K562 (cell line): ENCODE measurements around the gene EPX. TPM values are rescaled to one million over a fixed set of nuclear protein-coding genes. Genes with fewer than 3 reads are reported as not detected.

Source experiments
- BMI1 ChIP-seq: fragments of 150-350 bp; IDR thresholded peaks from 2 replicates; pipeline ENCODE4 v1.6.1; 2014; ENCODE audit warnings: low read length
- CBX3 ChIP-seq, 2 experiments: IDR thresholded peaks; 1 replicate in 1 of 2; 2 replicates in 1 of 2; pipeline ENCODE4 v1.6.1; 2012; ENCODE audit warnings: inconsistent platforms in 2 of 2, low read length in 2 of 2, borderline replicate concordance in 1 of 2, control low read depth in 1 of 2
- DPF2 ChIP-seq: fragments of 450-650 bp; IDR thresholded peaks from 2 replicates; pipeline ENCODE4 v1.6.1; 2016
- ELF2 ChIP-seq: fragments of 250-450 bp; sonication (Bioruptor Pico); IDR thresholded peaks from 2 replicates; pipeline ENCODE4 v1.5.0; 2021; ENCODE audit warnings: mild to moderate bottlenecking
- GTF2A2 ChIP-seq: IDR thresholded peaks from 2 replicates; pipeline ENCODE4 v1.6.1; 2016; ENCODE audit warnings: mild to moderate bottlenecking, missing genetic modification characterization, missing compliant biosample characterization
- HMGXB4 ChIP-seq: sonication (generic); formaldehyde crosslinking; IDR thresholded peaks from 2 replicates; pipeline ENCODE4 v1.8.1; 2023; ENCODE audit warnings: mild to moderate bottlenecking, missing genetic modification reagents
- KDM1A ChIP-seq, 2 experiments: fragments of 450-650 bp; IDR thresholded peaks; 2 replicates each; pipeline ENCODE4 v1.6.1; 2016; ENCODE audit warnings: mild to moderate bottlenecking in 2 of 2
- MAX ChIP-seq: sonication (generic); formaldehyde crosslinking; IDR thresholded peaks from 2 replicates; pipeline ENCODE4 v1.9.0; 2022; ENCODE audit warnings: mild to moderate bottlenecking, missing genetic modification reagents
- MEIS2 ChIP-seq: fragments of 450-650 bp; IDR thresholded peaks from 2 replicates; pipeline ENCODE4 v1.6.1; 2014; ENCODE audit warnings: mild to moderate bottlenecking; ENCODE audit not compliant: partially characterized antibody
- PTBP1 ChIP-seq: fragments of 200-400 bp; formaldehyde crosslinking; IDR thresholded peaks from 2 replicates; pipeline ENCODE4 v1.6.1; 2017; ENCODE audit warnings: low read depth, low read length
- SAP30 ChIP-seq: fragments of 200-600 bp; sonication (generic); IDR thresholded peaks from 2 replicates; pipeline ENCODE4 v1.6.1; 2012; ENCODE audit warnings: borderline replicate concordance, low read depth, mild to moderate bottlenecking, moderate library complexity, low read length, control low read depth, inconsistent platforms; ENCODE audit not compliant: insufficient read depth, poor library complexity, severe bottlenecking
- SMC3 ChIP-seq: conservative IDR thresholded peaks from 2 replicates; pipeline ENCODE4 v1.6.1; 2011; ENCODE audit warnings: low read depth, low read length, improper control_type of control experiment; ENCODE audit not compliant: insufficient read depth
- TCFL5 ChIP-seq: fragments of 250-450 bp; sonication (Bioruptor Pico); conservative IDR thresholded peaks from 2 replicates; pipeline ENCODE4 v1.6.1; 2021; ENCODE audit warnings: mild to moderate bottlenecking, moderate library complexity, matching md5 sums
- THAP7 ChIP-seq: fragments of 250-450 bp; sonication (Bioruptor Pico); IDR thresholded peaks from 2 replicates; pipeline ENCODE4 v1.5.0; 2021
- USF2 ChIP-seq: sonication (generic); formaldehyde crosslinking; IDR thresholded peaks from 2 replicates; pipeline ENCODE4 v1.5.0; 2020; ENCODE audit warnings: missing genetic modification reagents
- XRCC5 ChIP-seq: fragments of 200-400 bp; formaldehyde crosslinking; IDR thresholded peaks from 2 replicates; pipeline ENCODE4 v1.6.1; 2017; ENCODE audit warnings: low read depth, mild to moderate bottlenecking, low read length
- ZNF184 ChIP-seq: sonication (generic); formaldehyde crosslinking; IDR thresholded peaks from 2 replicates; pipeline ENCODE4 v1.5.0; 2020; ENCODE audit warnings: missing genetic modification reagents
- ZNF277 ChIP-seq: fragments of 250-450 bp; sonication (Bioruptor Pico); IDR thresholded peaks from 2 replicates; pipeline ENCODE4 v1.8.0; 2022; ENCODE audit warnings: inconsistent platforms, mild to moderate bottlenecking, moderate library complexity, borderline replicate concordance
- ZNF347 ChIP-seq: fragments of 450-650 bp; formaldehyde crosslinking; IDR thresholded peaks from 2 replicates; pipeline ENCODE4 v1.4.0; 2020; ENCODE audit warnings: low read depth, mild to moderate bottlenecking, moderate library complexity
- ZNF561 ChIP-seq: fragments of 450-650 bp; formaldehyde crosslinking; conservative IDR thresholded peaks from 2 replicates; pipeline ENCODE4 v1.4.0; 2020; ENCODE audit warnings: mild to moderate bottlenecking, moderate library complexity
- ZNF584 ChIP-seq: fragments of 200-800 bp; sonication (Bioruptor generic); IDR thresholded peaks from 2 replicates; pipeline ENCODE4 v1.6.1; 2016; ENCODE audit warnings: low read depth, mild to moderate bottlenecking, missing genetic modification characterization, missing compliant biosample characterization
- ZSCAN29 ChIP-seq: fragments of 450-650 bp; IDR thresholded peaks from 2 replicates; pipeline ENCODE4 v1.6.1; 2017
- ZSCAN32 ChIP-seq: fragments of 450-650 bp; formaldehyde crosslinking; IDR thresholded peaks from 2 replicates; pipeline ENCODE4 v1.4.0; 2020; ENCODE audit warnings: mild to moderate bottlenecking, moderate library complexity
- ZZZ3 ChIP-seq: fragments of 450-650 bp; IDR thresholded peaks from 2 replicates; pipeline ENCODE4 v1.6.1; 2016; ENCODE audit warnings: antibody characterized with exemption, mild to moderate bottlenecking, moderate library complexity
- polyA plus RNA-seq, 8 experiments: library from polyadenylated mRNA; depleted of rRNA in 4 of 8; stranded (reverse) in 5 of 8; unstranded in 3 of 8; fragments of >200 nt; fragmentation: Nextera tagmentation in 2 of 8; fragmentation: Illumina TruSeq in 1 of 8; extraction: Ambion mirVana in 2 of 8; extraction: Trizol in 1 of 8; gene quantifications; 2 replicates each; pipeline versions ENCODE4 v1.2.1 to v1.2.3, GENCODE V29; 2011 to 2014; ENCODE audit warnings: inconsistent platforms in 1 of 8, missing spikeins in 1 of 8
- total RNA-seq, 7 experiments: library from RNA; depleted of rRNA in 6 of 7; stranded (reverse); fragments of >200 nt in 6 of 7; fragmentation: Illumina TruSeq in 2 of 7; extraction: Trizol in 2 of 7; gene quantifications; 2 replicates each; pipeline versions ENCODE4 v1.2.1 to v1.2.3, GENCODE V29; 2011 to 2021; ENCODE audit warnings: low replicate concordance in 1 of 7

The EPX gene
- total and polyA plus RNA-seq, 9 of the 15 experiments (the other 6 are each of a cell fraction or from before 2014, with no cell fraction given) = 0.07 to 0.33 (median 0.19) TPM; not detected in 3

GRCh38 chr17:58184308-58184985 is 8.1 kb upstream of the EPX start (continued):
- TF ChIP-seq SMC3 = no peak
- TF ChIP-seq ZNF347 (CRISPR knock-in tag) = peak; percentile 51; the same call in 1 of the 2 replicates
- no peak for TF ChIP-seq MEIS2
- no peak for TF ChIP-seq ZNF277
- TF ChIP-seq ZZZ3 = no peak
- no peak for TF ChIP-seq ZNF584
- no peak for TF ChIP-seq ZSCAN29
- TF ChIP-seq ELF2 (CRISPR knock-in tag) = no peak
- no peak for TF ChIP-seq CBX3 (IDR thresholded peaks at IDR 0.05; ENCODE audit: borderline replicate concordance in 1 of 2, low read length in 2 of 2)
- no peak for TF ChIP-seq TCFL5 (CRISPR knock-in tag)
- TF ChIP-seq DPF2 = no peak
- no peak for TF ChIP-seq THAP7 (CRISPR knock-in tag)
- no peak for TF ChIP-seq SAP30
- no peak for TF ChIP-seq BMI1
- no peak for TF ChIP-seq KDM1A (IDR thresholded peaks at IDR 0.05)
- no peak for TF ChIP-seq ZNF184 (CRISPR knock-in tag)
- TF ChIP-seq XRCC5 = no peak
- TF ChIP-seq GTF2A2 = no peak
- TF ChIP-seq USF2 (CRISPR knock-in tag) = 0 out of 2 replicates have a peak, but pooled peaks have one; percentile 27
- TF ChIP-seq PTBP1 = no peak
- no peak for TF ChIP-seq ZNF561 (CRISPR knock-in tag)
- no peak for TF ChIP-seq HMGXB4 (CRISPR knock-in tag)
- no peak for TF ChIP-seq ZSCAN32
- TF ChIP-seq MAX (CRISPR knock-in tag) = peak; percentile 58; the same call in 1 of the 2 replicates
